NCI-H1105 treated with DMSO at 0.1 percent for 48 hours (cell line): ENCODE measurements around the gene UXS1.
"Not testable (repeated sequence)": the region's sequence is repeated elsewhere in the genome, so short reads cannot be mapped to it uniquely, and the experiment has no call there.

Experiments
- DNase-seq: peaks from one replicate; lab custom pipeline; 2025; lab: John Stamatoyannopoulos, UW

The UXS1 gene

GRCh38 chr2:106160786-106161261 lies 33.3 kb downstream of the UXS1 start:
- no peak for DNase-seq

GRCh38 chr2:106159866-106160785 lies 34.0 kb downstream of the UXS1 start:
- DNase-seq: no peak

GRCh38 chr2:106158871-106159270 lies 35.2 kb downstream of the UXS1 start:
- no peak for DNase-seq

GRCh38 chr2:106158131-106158530 lies 36.0 kb downstream of the UXS1 start:
- no peak for DNase-seq

DNA sequence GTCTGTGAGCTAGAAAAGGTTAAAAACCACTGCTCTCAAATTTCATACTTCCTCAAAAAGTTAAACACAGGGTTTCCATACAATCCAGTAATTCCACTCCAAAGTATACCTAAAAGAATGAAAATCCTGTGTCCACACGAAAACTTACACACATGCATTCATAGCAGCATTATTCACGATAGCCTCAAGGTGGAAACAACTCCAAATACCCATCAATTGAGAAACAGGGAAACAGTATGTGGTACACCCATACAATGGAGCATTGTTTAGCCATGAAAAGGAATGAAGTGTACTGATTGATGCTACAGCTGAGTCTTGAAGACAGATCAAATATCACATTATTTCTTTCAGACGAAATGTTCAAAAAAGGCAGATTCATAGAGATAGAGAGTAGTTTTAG lies 36.7 kb downstream of the UXS1 start:
- DNase-seq: no peak

GRCh38 chr2:106156305-106157296 lies 37.5 kb downstream of the UXS1 start:
- no peak for DNase-seq

- DNase-seq: no peak
Observed at GRCh38 chr2:106153781-106154180, 40.3 kb downstream of the UXS1 start.

DNA sequence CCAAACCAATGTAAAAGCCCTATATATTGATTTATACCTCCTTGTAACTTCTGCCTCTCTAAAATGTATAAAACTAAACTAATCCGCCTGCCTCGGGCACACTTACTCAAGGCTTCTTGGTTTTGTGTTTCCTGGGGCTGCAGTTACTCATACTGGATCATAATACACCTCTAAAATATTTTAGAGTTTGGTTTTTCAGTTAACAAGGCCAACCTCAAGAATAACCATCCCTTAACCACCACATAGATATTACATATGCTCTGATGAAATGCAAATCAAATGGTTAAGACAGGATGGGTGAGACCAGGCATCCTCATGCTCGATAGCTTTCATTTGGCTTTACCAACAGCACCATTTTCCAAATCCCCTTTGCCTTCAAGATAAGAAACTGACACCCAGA lies 46.4 kb downstream of the UXS1 start:
- DNase-seq: no peak

- DNase-seq: no peak
Observed at GRCh38 chr2:106147159-106147558, 46.9 kb downstream of the UXS1 start.

GRCh38 chr2:106144621-106145331 lies 49.3 kb downstream of the UXS1 start:
- no peak for DNase-seq

DNA sequence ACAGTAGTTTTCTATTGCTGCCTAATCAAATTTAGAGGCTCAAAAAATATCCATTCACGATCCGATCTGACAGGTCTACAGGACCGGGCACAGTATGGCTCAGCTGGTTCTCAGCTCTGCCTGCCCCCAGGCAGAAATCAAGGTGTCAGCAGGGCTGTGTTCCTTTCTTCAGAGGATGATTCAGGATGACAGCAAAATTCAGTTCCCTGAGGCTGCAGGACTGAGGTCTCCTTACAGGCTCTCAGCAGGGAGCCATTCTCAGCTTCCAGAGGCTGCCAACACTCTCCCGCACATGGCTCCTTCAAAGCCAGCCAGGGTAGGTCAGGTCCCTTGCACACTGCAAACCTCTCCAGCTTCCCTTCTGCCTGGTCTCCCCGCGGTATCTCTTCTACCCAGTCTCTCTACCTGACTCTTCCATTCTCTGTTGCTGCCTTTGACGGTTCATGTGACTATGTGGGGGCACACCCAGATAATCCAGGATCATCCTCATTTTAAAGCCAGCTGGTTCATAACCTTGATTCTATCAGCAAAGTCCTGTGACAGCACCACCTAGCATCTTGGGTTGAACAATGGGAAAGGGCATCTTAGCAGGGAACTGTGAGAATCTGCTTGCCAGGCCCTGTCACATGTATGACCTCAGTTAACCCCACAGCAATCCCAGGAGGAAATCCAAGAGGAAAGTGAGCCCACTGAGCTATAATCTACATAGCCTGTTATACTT lies 50.4 kb downstream of the UXS1 start:
- DNase-seq: no peak

GRCh38 chr2:106142683-106143082 lies 51.4 kb downstream of the UXS1 start:
- DNase-seq: no peak

DNA sequence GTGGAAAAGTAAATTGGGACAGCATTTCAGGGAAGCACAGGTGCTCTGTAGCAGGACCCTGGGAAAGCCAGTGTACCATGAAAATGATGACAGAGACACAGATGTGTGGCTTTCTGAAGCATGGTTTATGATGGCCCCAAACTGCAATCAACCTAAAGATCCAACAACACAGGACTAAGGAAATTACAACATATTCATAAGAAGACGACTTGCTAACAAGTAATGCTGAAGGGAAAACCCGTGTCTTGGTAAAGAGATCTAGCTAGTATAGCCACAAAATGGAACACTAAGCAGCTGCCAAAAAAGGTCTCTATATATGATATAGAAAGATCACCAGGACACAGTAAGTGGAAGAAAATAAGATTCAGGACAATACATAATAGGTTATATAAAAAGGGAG lies 53.2 kb downstream of the UXS1 start:
- DNase-seq: no peak

GRCh38 chr2:106140113-106140512 lies 54.0 kb downstream of the UXS1 start:
- DNase-seq: no peak

DNA sequence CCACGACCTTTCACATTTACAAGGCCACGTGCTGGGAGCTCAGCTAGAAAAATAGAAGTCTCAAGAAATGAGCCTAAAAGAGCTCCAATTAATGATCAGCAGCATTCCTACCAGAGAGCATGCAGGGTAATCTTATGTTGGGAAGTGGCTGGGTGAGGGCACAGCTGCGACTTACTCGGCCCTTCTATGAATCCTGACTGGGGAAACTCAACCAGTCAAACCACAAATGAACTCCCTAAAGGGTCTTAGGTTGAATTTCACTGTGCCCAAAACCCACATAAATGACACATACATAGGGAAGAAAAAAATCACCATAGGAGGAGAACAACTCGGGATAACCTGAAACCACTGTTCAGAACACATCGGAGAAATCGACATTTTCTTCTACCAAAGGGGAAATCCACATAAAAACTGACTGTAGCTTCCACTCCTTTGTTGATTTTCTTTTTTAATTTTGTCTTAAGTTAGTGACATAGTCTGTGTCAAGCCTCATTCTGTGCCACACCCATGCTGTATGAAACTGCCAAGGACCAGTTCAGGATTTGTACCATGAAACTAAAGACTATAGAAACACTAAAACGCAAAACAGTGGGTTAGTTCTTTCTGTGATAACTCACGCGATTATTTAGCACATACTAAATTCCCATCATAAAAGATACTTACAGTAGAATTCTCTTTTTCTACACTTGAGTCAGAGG lies 54.7 kb downstream of the UXS1 start:
- DNase-seq: no peak

- no peak for DNase-seq
Observed at GRCh38 chr2:106138543-106139237, 55.4 kb downstream of the UXS1 start.

DNA sequence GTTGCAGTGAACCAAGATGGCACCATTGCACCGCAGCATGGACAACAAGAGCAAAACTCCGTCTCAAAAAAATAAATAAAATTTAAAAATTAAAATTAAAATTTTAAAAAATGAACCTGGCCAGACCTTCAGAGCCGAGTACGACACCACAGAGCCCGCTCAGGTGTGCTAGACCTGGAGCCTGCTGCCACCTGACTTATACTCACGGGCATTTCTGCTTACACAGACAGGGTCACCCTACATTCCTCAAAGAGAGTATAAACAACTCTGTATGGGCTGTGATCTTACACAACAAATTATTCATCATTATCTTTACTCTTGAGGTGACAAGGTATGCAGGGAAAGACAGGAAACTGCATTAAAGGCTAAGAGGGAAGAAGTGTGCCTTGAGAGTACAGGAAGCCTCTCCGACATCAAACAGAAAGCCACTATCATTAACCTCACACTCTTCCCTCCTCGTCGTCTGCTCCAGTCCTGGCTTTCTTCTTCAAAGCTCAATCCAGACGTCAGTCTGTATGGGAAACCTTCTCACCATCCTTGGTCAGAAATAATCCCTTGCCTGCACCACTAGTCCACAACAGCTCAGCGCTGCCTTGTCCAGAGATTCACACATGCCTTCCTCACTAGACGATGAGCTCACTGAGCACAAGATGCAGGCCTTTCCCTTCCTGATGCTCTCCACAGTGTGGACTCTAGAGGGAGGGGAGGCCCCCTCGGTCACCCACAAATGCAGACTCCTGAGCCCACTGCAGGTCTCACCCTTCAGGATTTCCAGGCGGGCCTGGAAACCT lies 56.2 kb downstream of the UXS1 start:
- DNase-seq: no peak

- DNase-seq: not testable (repeated sequence)
Observed at GRCh38 chr2:106131192-106131591, 62.9 kb downstream of the UXS1 start.
